Sigmoid colon (tissue), 7 donors: ENCODE data around the gene ZNF268. TPM values are rescaled to one million over a fixed set of nuclear protein-coding genes. Genes with fewer than 3 reads are reported as not detected.

Source experiments
- DNase-seq: peaks from one replicate; pipeline ENCODE4 v3.0.0-alpha.2; 2019
- H3K27ac ChIP-seq, 4 donors: fragments of 200-600 bp; sonication (generic); one replicate each; pipeline ENCODE4 v1.5.1; 2016 to 2019; ENCODE audit warnings: mild to moderate bottlenecking in 1 of 4
- H3K27me3 ChIP-seq, 3 donors: fragments of 200-600 bp; sonication (generic); one replicate each; pipeline ENCODE4 v1.5.1; 2019; ENCODE audit warnings: mild to moderate bottlenecking in 1 of 3
- H3K36me3 ChIP-seq, 4 donors: fragments of 200-600 bp; sonication (generic); one replicate each; pipeline ENCODE4 v1.5.1; 2016 to 2019
- H3K4me1 ChIP-seq, 4 donors: fragments of 200-600 bp; sonication (generic); one replicate each; pipeline ENCODE4 v1.5.1; 2017 to 2019
- H3K4me3 ChIP-seq, 4 donors: fragments of 200-600 bp; sonication (generic); one replicate each; pipeline ENCODE4 v1.5.1; 2017 to 2019; ENCODE audit warnings: mild to moderate bottlenecking in 2 of 4, moderate library complexity in 1 of 4
- H3K9me3 ChIP-seq, 4 donors: fragments of 200-600 bp in 3 of 4; sonication (generic) in 3 of 4; one replicate each; pipeline versions ENCODE4 v1.5.1 to v1.6.1; 2013 to 2019
- CTCF ChIP-seq, 4 experiments: fragments of 450-650 bp in 3 of 4; fragments of 200-600 bp in 1 of 4; IDR thresholded peaks; one replicate each; pipeline ENCODE4 v1.5.1; 2016 to 2019; ENCODE audit warnings: antibody characterized with exemption in 4 of 4, mild to moderate bottlenecking in 3 of 4, moderate library complexity in 2 of 4
- EP300 ChIP-seq, 4 donors: sonication (generic); formaldehyde crosslinking; IDR thresholded peaks; one replicate each; pipeline ENCODE4 v1.6.1; 2017; ENCODE audit warnings: antibody characterized with exemption in 4 of 4
- POLR2A ChIP-seq, 2 donors: fragments of 450-650 bp; IDR thresholded peaks; one replicate each; pipeline ENCODE4 v1.6.1; 2016; ENCODE audit warnings: antibody characterized with exemption in 2 of 2, mild to moderate bottlenecking in 2 of 2, moderate library complexity in 2 of 2
- POLR2AphosphoS5 ChIP-seq, 4 donors: sonication (generic); formaldehyde crosslinking; IDR thresholded peaks; one replicate each; pipeline ENCODE4 v1.6.1; 2017; ENCODE audit warnings: antibody characterized with exemption in 4 of 4
- WGBS, 2 donors: extraction: QIAGEN DNeasy Blood & Tissue Kit; methylation state at CpG; one replicate each; pipeline ENCODE4 v1.1.7; 2013; 5-methylcytosine and 5-hydroxymethylcytosine counted together
- intact Hi-C: fragments of 100-400 bp; cut with DNase I; formaldehyde crosslinking; loops from one replicate; pipeline ENCODE4 v1.15.1; 2023
- polyA plus RNA-seq, 3 donors: library from polyadenylated mRNA; stranded (reverse); fragments of 200-250 nt; gene quantifications; one replicate each; pipeline ENCODE4 v1.2.3, GENCODE V29; 2013
- small RNA-seq, 3 donors: library from RNA; depleted of rRNA; stranded (forward); fragments of <200 nt; gene quantifications; one replicate each; pipeline ENCODE3, GENCODE V24; 2016
- total RNA-seq, 4 donors: library from RNA; depleted of rRNA; stranded (reverse); fragments of >200 nt; gene quantifications; one replicate each; pipeline ENCODE4 v1.1.0, GENCODE V29; 2016
- donor health status: healthy with polysubstance abuse.
- donor health status: Bipolar disorder and iron deficiency.
- donor health status: healthy.

The ZNF268 gene
- total and polyA plus RNA-seq, 7 donors, result 2.8 to 21.9 (median 12.8) TPM

- no peaks in the 10 kb centered on the region for H3K36me3 ChIP-seq
- H3K4me1 ChIP-seq, result no peaks in the 10 kb centered on the region
- intact Hi-C loops, result no loop called here
- 25 to 45% methylated on average over 1 of the region's 1 CpG for WGBS, 2 donors
- H3K4me3 ChIP-seq, result no peak overlapping the region
- H3K9me3 ChIP-seq, result no peaks in the 10 kb centered on the region
- DNase-seq, result no peak
- no peaks in the 10 kb centered on the region for H3K27me3 ChIP-seq
- TF ChIP-seq EP300 (IDR thresholded peaks at IDR 0.05), result no peak
- no peak for TF ChIP-seq CTCF (IDR thresholded peaks at IDR 0.05)
- no peak for TF ChIP-seq POLR2AphosphoS5 (IDR thresholded peaks at IDR 0.05)
- TF ChIP-seq POLR2A (IDR thresholded peaks at IDR 0.05), result no peak
- no peak overlapping the region for H3K27ac ChIP-seq
These were observed 75.0 kb downstream of the ZNF268 start for GRCh38 chr12:133256321-133256720.

GRCh38 chr12:133264173-133264572 is 82.9 kb downstream of the ZNF268 start:
- H3K4me3 ChIP-seq, result no peak overlapping the region
- no peak for TF ChIP-seq EP300 (IDR thresholded peaks at IDR 0.05)
- TF ChIP-seq POLR2AphosphoS5 (IDR thresholded peaks at IDR 0.05), result no peak
- no peak for TF ChIP-seq POLR2A (IDR thresholded peaks at IDR 0.05)
- no peak for TF ChIP-seq CTCF (IDR thresholded peaks at IDR 0.05)
- H3K9me3 ChIP-seq, result no peaks in the 10 kb centered on the region
- WGBS, 2 donors, result 85 to 94% methylated on average over 33 of the region's 33 CpGs
- DNase-seq, result no peak
- H3K4me1 ChIP-seq, result no peaks in the 10 kb centered on the region
- intact Hi-C loops, result no loop called here
- H3K27ac ChIP-seq, result no peak overlapping the region
- no peaks in the 10 kb centered on the region for H3K36me3 ChIP-seq
- H3K27me3 ChIP-seq, result no peaks in the 10 kb centered on the region

Small RNAs within 50 kb of the gene (small RNA-seq; reads per million reads assigned to genes)
- gene RF00019 (0 reads per million in 3 donors), gene RNU6-717P (0 reads per million in 3 donors)

Other genes with a start within 250 kb of the ZNF268 start
- gene ZNF605, start 225.2 kb upstream of the ZNF268 start, total RNA-seq, result 10 to 100 TPM in 1 of 4 donors, 1 to 10 TPM in 3; 6.2 to 15.5 (median 8.3) TPM
- 1 to 10 TPM in 2 of 3 donors, under 1 TPM in 1; 0.92 to 4.5 (median 1.2) TPM for gene ZNF605, start 225.2 kb upstream of the ZNF268 start, polyA plus RNA-seq
- 10 to 100 TPM in 1 of 4 donors, 1 to 10 TPM in 3; 7.9 to 10.8 (median 9.2) TPM for gene ZNF26, start 195.1 kb upstream of the ZNF268 start, total RNA-seq
- gene ZNF26, start 195.1 kb upstream of the ZNF268 start, polyA plus RNA-seq, result 1 to 10 TPM in 2 of 3 donors, under 1 TPM in 1; 0.69 to 5.5 (median 1.8) TPM
- 10 to 100 TPM; 28.8 to 32.7 (median 31.4) TPM for gene ZNF84, start 144.0 kb upstream of the ZNF268 start, total RNA-seq
- gene ZNF84, start 144.0 kb upstream of the ZNF268 start, polyA plus RNA-seq, result 1 to 10 TPM in 2 of 3 donors, under 1 TPM in 1; 0.92 to 7.2 (median 2.4) TPM
- 10 to 100 TPM; 12.4 to 18.8 (median 15.4) TPM for gene ZNF140, start 100.6 kb upstream of the ZNF268 start, total RNA-seq
- 10 to 100 TPM in 2 of 3 donors, 1 to 10 TPM in 1; 7.8 to 14.8 (median 12.9) TPM for gene ZNF140, start 100.6 kb upstream of the ZNF268 start, polyA plus RNA-seq
- 1 to 10 TPM; 3.1 to 6.1 (median 4.4) TPM for gene ZNF891, start 51.2 kb upstream of the ZNF268 start, total RNA-seq
- under 1 TPM; under 0.01 to 0.98 (median 0.23) TPM for gene ZNF891, start 51.2 kb upstream of the ZNF268 start, polyA plus RNA-seq
- gene ZNF10, start 50.9 kb upstream of the ZNF268 start, total RNA-seq, result 10 to 100 TPM; 10.5 to 22.8 (median 13.1) TPM
- gene ZNF10, start 50.9 kb upstream of the ZNF268 start, polyA plus RNA-seq, result 1 to 10 TPM in 2 of 3 donors, under 1 TPM in 1; 0.46 to 3.0 (median 1.2) TPM
- not detected for gene ANHX, start 54.4 kb downstream of the ZNF268 start, total RNA-seq
- gene ANHX, start 54.4 kb downstream of the ZNF268 start, polyA plus RNA-seq, result not detected